H1 (cell line): ENCODE measurements around the gene AGBL4. TPM values are rescaled to one million over a fixed set of nuclear protein-coding genes. Genes with fewer than 3 reads are reported as not detected.

Experiments
- polyA plus RNA-seq, 7 experiments: library from polyadenylated mRNA; depleted of rRNA in 3 of 7; stranded (reverse) in 5 of 7; unstranded in 2 of 7; fragments of >200 nt in 5 of 7; fragments of 200-250 nt in 2 of 7; gene quantifications; 1 replicate in 5 of 7; 2 replicates in 1 of 7; 4 replicates in 1 of 7; pipeline versions ENCODE4 v1.2.1 to v1.2.3, GENCODE V29; 2011 to 2013; ENCODE audit warnings: missing spikeins in 2 of 7, mixed read lengths in 2 of 7
- total RNA-seq: library from RNA; stranded (reverse); fragmentation: NEBNext Ultra II Directional; extraction: Animal tissue kit (Norgen Biotek cat#: 25700); gene quantifications from 2 replicates; pipeline ENCODE4 v1.2.1, GENCODE V29; 2021
- TF ChIP-seq, protein P1 (sequence below): IDR thresholded peaks from 2 replicates; pipeline ENCODE4 v1.6.1; 2012; ENCODE audit warnings: inconsistent platforms

Gene AGBL4
- total and polyA plus RNA-seq, 2 of the 8 experiments (the other 6 are each of a cell fraction or from before 2014, with no cell fraction given), result 0.41 to 0.45 TPM

DNA sequence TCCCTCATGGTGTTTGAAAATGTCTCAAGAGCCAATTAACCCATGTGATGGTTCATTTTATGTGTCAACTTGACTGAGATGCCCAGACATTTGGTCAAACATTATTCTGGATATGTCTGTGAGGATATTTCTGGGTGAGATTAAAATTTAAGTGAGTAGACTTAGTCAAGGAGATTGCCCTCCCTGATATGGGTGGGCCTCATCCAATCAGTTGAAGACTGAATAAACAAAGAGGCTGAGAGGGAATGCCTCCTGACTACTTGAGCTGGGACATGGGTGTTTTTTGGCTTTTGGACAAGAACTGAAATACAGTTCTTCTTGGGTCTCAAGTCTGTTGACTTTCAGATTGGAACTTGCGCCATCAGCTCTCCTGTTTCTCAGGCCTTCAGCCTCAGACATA is 1462.3 kb downstream of the AGBL4 start (continued):
- TF ChIP-seq, protein P1, sequence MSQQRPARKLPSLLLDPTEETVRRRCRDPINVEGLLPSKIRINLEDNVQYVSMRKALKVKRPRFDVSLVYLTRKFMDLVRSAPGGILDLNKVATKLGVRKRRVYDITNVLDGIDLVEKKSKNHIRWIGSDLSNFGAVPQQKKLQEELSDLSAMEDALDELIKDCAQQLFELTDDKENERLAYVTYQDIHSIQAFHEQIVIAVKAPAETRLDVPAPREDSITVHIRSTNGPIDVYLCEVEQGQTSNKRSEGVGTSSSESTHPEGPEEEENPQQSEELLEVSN, result no peak
- TF ChIP-seq, all 59 proteins: peak for 0
